ENCODE data around the gene DHRSX. TPM values are rescaled to one million over a fixed set of nuclear protein-coding genes. Genes with fewer than 3 reads are reported as not detected.

DHRSX gene
- total RNA-seq, 4 donors from 2014 or later = 4.4 to 23.8 (median 11.3) TPM

DNA sequence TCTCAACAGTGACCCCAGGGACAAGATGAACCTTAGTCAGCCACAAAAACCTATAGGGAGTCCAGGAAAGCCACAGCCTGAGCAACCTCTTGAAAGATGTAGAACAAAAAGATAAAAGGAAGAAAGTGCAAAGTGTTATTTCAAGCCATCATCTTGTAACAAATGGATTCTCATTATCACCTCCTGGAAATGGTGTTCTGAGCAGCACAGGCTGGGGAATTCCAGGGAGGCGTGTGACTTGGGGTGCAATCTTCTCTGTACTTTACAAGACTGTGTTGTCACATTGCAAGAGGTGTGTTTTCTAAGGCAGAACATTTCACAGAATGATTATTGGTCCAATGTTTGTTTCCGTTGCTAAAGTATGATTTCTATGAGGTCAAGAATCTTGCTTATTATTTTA lies 214.0 kb downstream of the DHRSX start:
- Histone ChIP-seq H3K27ac (no peak overlapping the region), H3K9me3 (no peaks in the 10 kb centered on the region), H3K36me3 (no peaks in the 10 kb centered on the region), H3K4me1 (no peaks in the 10 kb centered on the region), H3K4me3 (no peak overlapping the region), H3K27me3 (no peaks in the 10 kb centered on the region)
- DNase-seq = no peak
- TF ChIP-seq, protein P1, sequence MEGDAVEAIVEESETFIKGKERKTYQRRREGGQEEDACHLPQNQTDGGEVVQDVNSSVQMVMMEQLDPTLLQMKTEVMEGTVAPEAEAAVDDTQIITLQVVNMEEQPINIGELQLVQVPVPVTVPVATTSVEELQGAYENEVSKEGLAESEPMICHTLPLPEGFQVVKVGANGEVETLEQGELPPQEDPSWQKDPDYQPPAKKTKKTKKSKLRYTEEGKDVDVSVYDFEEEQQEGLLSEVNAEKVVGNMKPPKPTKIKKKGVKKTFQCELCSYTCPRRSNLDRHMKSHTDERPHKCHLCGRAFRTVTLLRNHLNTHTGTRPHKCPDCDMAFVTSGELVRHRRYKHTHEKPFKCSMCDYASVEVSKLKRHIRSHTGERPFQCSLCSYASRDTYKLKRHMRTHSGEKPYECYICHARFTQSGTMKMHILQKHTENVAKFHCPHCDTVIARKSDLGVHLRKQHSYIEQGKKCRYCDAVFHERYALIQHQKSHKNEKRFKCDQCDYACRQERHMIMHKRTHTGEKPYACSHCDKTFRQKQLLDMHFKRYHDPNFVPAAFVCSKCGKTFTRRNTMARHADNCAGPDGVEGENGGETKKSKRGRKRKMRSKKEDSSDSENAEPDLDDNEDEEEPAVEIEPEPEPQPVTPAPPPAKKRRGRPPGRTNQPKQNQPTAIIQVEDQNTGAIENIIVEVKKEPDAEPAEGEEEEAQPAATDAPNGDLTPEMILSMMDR (IDR thresholded peaks at IDR 0.05) = no peak
- TF ChIP-seq POLR2A (IDR thresholded peaks at IDR 0.05) = no peak
- intact Hi-C loops (cut with DNase I; ENCODE audit: low total_unique reads) = no loop called here

- TF ChIP-seq, protein P1 (IDR thresholded peaks at IDR 0.05) = no peak
- TF ChIP-seq POLR2A (IDR thresholded peaks at IDR 0.05) = no peak
- intact Hi-C loops (cut with DNase I; ENCODE audit: low total_unique reads) = no loop called here
Observed at GRCh38 chrX:2284601-2285000, 216.2 kb downstream of the DHRSX start.

DNA sequence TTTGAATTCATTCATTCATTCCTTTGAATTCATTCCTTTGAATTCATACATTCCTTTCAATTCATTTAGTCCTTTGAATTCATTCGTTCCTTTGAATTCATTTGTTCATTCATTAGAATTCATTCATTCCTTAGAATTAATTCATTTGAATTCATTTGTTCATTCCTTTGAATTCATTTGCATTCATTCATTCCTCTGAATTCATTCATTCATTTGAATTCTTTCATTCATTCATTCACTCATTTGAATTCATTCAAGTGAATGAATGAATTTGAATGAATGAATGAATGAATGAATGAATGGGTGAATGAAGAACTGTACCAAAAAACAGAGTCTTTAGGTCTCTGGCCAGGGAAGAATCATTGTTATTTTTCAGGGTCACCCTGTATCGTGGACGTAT lies 216.6 kb downstream of the DHRSX start:
- no peaks in the 10 kb centered on the region for H3K36me3 ChIP-seq
- H3K4me1 ChIP-seq = no peaks in the 10 kb centered on the region
- DNase-seq = no peak
- TF ChIP-seq, protein P1 (IDR thresholded peaks at IDR 0.05) = no peak
- no peak for TF ChIP-seq POLR2A (IDR thresholded peaks at IDR 0.05)
- no peak overlapping the region for H3K4me3 ChIP-seq
- no peaks in the 10 kb centered on the region for H3K9me3 ChIP-seq
- H3K27ac ChIP-seq = no peak overlapping the region
- no peaks in the 10 kb centered on the region for H3K27me3 ChIP-seq
- intact Hi-C loops (cut with DNase I; ENCODE audit: low total_unique reads) = no loop called here

More at GRCh38 chrX:2284601-2285000, 216.2 kb downstream of the DHRSX start:
- H3K27me3 ChIP-seq = no peaks in the 10 kb centered on the region
- no peaks in the 10 kb centered on the region for H3K9me3 ChIP-seq
- H3K4me1 ChIP-seq = no peaks in the 10 kb centered on the region
- H3K4me3 ChIP-seq = no peak overlapping the region
- H3K27ac ChIP-seq = no peak overlapping the region
- DNase-seq = no peak
- H3K36me3 ChIP-seq = no peaks in the 10 kb centered on the region

DNA sequence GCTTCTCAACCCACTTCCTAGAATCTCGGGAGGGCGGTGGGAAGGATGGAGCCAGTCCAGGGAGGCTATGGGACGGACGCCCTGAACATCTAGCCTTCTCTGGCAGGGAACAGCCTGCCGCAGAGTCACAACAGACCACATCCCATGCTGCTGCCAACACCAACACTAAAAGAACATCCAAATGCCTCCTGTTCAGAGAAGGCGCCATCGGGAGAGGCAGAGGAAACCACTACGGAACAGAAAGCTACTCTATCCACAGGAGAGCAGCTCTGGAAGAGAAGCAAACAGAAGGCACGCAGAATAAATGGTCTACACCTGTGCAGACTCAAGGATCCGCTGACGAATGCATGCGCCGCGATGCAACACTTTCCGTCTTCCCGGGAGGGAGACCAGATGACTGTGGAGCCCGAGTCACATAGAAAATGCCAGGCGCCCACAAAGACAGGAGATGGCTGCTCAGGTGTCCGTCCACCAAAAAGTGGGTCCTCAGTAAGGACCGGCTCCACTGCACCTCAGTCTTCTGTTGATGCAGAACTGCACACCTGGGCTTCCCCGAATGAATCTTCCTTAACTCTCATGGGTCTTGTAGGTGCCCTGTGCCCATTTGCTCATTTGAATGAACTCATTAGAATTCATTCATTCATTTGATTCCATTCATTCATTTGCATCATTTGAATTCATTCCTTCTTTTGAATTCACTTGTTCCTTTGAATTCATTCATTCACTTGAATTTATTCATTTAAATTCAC lies 217.5 kb downstream of the DHRSX start:
- no peaks in the 10 kb centered on the region for H3K4me1 ChIP-seq
- H3K9me3 ChIP-seq = no peaks in the 10 kb centered on the region
- no peaks in the 10 kb centered on the region for H3K27me3 ChIP-seq
- no peaks in the 10 kb centered on the region for H3K36me3 ChIP-seq
- no peak for DNase-seq
- H3K27ac ChIP-seq = no peak overlapping the region
- intact Hi-C loops (cut with DNase I; ENCODE audit: low total_unique reads) = no loop called here
- TF ChIP-seq, protein P1 (IDR thresholded peaks at IDR 0.05) = no peak
- no peak for TF ChIP-seq POLR2A (IDR thresholded peaks at IDR 0.05)
- no peak overlapping the region for H3K4me3 ChIP-seq

GRCh38 chrX:2282490-2283090 lies 218.2 kb downstream of the DHRSX start:
- Histone ChIP-seq H3K27me3 (no peaks in the 10 kb centered on the region), H3K4me3 (no peak overlapping the region), H3K27ac (no peak overlapping the region), H3K4me1 (no peaks in the 10 kb centered on the region), H3K9me3 (no peaks in the 10 kb centered on the region), H3K36me3 (no peaks in the 10 kb centered on the region)
- no peak for TF ChIP-seq POLR2A (IDR thresholded peaks at IDR 0.05)
- TF ChIP-seq, protein P1 (IDR thresholded peaks at IDR 0.05) = no peak
- intact Hi-C loops (cut with DNase I; ENCODE audit: low total_unique reads) = no loop called here
- DNase-seq = no peak
